HG02642 (cell line): ENCODE results near the gene HIPK3.

Source experiments
- ATAC-seq: cut with Tn5 transposase; IDR thresholded peaks from one replicate; pipeline ENCODE4 v1.9.1; 2021; ENCODE audit warnings: mild to moderate bottlenecking; ENCODE audit not compliant: unreplicated experiment, poor library complexity

The HIPK3 gene

GRCh38 chr11:33384220-33384619, 127.0 kb downstream of the HIPK3 start:
- ATAC-seq, result no peak

- peak; percentile 33 for ATAC-seq
Observed at GRCh38 chr11:33387581-33387980, 130.4 kb downstream of the HIPK3 start.

- ATAC-seq, result peak; percentile 54
Observed at GRCh38 chr11:33387996-33388395, 130.8 kb downstream of the HIPK3 start.

GRCh38 chr11:33388793-33389525, 131.8 kb downstream of the HIPK3 start:
- no peak for ATAC-seq

- ATAC-seq, result peak; percentile 64
Observed at GRCh38 chr11:33389635-33390034, 132.5 kb downstream of the HIPK3 start.

- ATAC-seq, result no peak
Observed at GRCh38 chr11:33390944-33391892, 134.0 kb downstream of the HIPK3 start.

- ATAC-seq, result no peak
Observed at GRCh38 chr11:33391893-33392251, 134.7 kb downstream of the HIPK3 start.

GRCh38 chr11:33394431-33395109, 137.4 kb downstream of the HIPK3 start:
- no peak for ATAC-seq

GRCh38 chr11:33396361-33396760, 139.2 kb downstream of the HIPK3 start:
- no peak for ATAC-seq

- ATAC-seq, result no peak
Observed at GRCh38 chr11:33399421-33399820, 142.2 kb downstream of the HIPK3 start.

- ATAC-seq, result no peak
Observed at GRCh38 chr11:33402066-33402465, 144.9 kb downstream of the HIPK3 start.

- ATAC-seq, result no peak
Observed at GRCh38 chr11:33403344-33403743, 146.2 kb downstream of the HIPK3 start.

GRCh38 chr11:33405834-33406602, 148.8 kb downstream of the HIPK3 start:
- ATAC-seq, result no peak
